Right lobe of liver (tissue), 6 donors: ENCODE measurements around the gene PEX16. TPM values are rescaled to one million over a fixed set of nuclear protein-coding genes. Genes with fewer than 3 reads are reported as not detected.

Source experiments
- ATAC-seq, 4 donors: fragments of 200-7000 bp; cut with Tn5 transposase; one replicate each; pipeline ENCODE4 v1.9.1; 2020; ENCODE audit warnings: mild to moderate bottlenecking in 4 of 4, moderate library complexity in 4 of 4
- DNase-seq, 3 donors: peaks; one replicate each; pipeline ENCODE4 v3.0.0-alpha.2; 2020
- H3K27ac ChIP-seq, 3 donors: fragments of 200-600 bp; one replicate each; pipeline ENCODE4 v1.8.0; 2022
- H3K27me3 ChIP-seq, 2 donors: fragments of 200-600 bp; one replicate each; pipeline ENCODE4 v1.8.0; 2022
- H3K36me3 ChIP-seq, 4 donors: fragments of 200-600 bp; sonication (generic) in 1 of 4; one replicate each; pipeline versions ENCODE4 v1.5.1 to v1.8.0; 2017 to 2022; ENCODE audit warnings: control low read depth in 1 of 4
- H3K4me1 ChIP-seq, 4 donors: fragments of 200-600 bp; sonication (generic) in 1 of 4; one replicate each; pipeline versions ENCODE4 v1.5.1 to v1.8.0; 2017 to 2022; ENCODE audit warnings: control low read depth in 1 of 4
- H3K4me3 ChIP-seq, 3 donors: fragments of 200-600 bp; one replicate each; pipeline ENCODE4 v1.8.0; 2022
- H3K9me3 ChIP-seq, 4 donors: fragments of 200-600 bp; sonication (generic) in 1 of 4; one replicate each; pipeline versions ENCODE4 v1.5.1 to v1.8.0; 2017 to 2022; ENCODE audit warnings: control low read depth in 1 of 4
- POLR2A ChIP-seq: fragments of 450-650 bp; IDR thresholded peaks from one replicate; pipeline ENCODE4 v1.6.1; 2017; ENCODE audit warnings: antibody characterized with exemption, mild to moderate bottlenecking
- WGBS: methylation state at CpG from one replicate; pipeline ENCODE4 v1.1.6; 2018; ENCODE audit warnings: low coverage, low lambda C conversion rate; ENCODE audit not compliant: insufficient coverage; ENCODE audit errors: missing lambda C conversion rate; 5-methylcytosine and 5-hydroxymethylcytosine counted together
- intact Hi-C, 2 donors: fragments of 100-400 bp; cut with DNase I; formaldehyde crosslinking; loops; one replicate each; pipeline versions ENCODE4 v1.11.2 to v1.14.1; 2022
- total RNA-seq, 6 experiments: library from RNA; depleted of rRNA in 2 of 6; stranded (reverse); fragments of >200 nt in 2 of 6; fragmentation: NEBNext Ultra II Directional in 3 of 6; extraction: Animal tissue kit (Norgen Biotek cat#: 25700) in 3 of 6; gene quantifications; one replicate each; pipeline versions ENCODE4 v1.1.0 to v1.2.4, GENCODE V29; 2016 to 2023
- TF ChIP-seq, protein P1 (sequence below), 4 donors: fragments of 200-600 bp in 3 of 4; fragments of 450-650 bp in 1 of 4; IDR thresholded peaks; one replicate each; pipeline versions ENCODE4 v1.5.1 to v1.8.0; 2016 to 2022; ENCODE audit warnings: antibody characterized with exemption in 4 of 4, mild to moderate bottlenecking in 2 of 4
- donor health status: DM: no; HTN: yes; CAD: no.
- donor health status: DM: no; HTN: no; CAD: no.
- donor health status: DM: no; HTN: no; CAD: no.
- donor health status: DM: no; HTN: yes; CAD: no.
- donor health status: DM: no; HTN: yes; CAD: no.

Gene PEX16
- total RNA-seq, 6 experiments from 2014 or later = 17.9 to 36.7 (median 32.4) TPM

DNA sequence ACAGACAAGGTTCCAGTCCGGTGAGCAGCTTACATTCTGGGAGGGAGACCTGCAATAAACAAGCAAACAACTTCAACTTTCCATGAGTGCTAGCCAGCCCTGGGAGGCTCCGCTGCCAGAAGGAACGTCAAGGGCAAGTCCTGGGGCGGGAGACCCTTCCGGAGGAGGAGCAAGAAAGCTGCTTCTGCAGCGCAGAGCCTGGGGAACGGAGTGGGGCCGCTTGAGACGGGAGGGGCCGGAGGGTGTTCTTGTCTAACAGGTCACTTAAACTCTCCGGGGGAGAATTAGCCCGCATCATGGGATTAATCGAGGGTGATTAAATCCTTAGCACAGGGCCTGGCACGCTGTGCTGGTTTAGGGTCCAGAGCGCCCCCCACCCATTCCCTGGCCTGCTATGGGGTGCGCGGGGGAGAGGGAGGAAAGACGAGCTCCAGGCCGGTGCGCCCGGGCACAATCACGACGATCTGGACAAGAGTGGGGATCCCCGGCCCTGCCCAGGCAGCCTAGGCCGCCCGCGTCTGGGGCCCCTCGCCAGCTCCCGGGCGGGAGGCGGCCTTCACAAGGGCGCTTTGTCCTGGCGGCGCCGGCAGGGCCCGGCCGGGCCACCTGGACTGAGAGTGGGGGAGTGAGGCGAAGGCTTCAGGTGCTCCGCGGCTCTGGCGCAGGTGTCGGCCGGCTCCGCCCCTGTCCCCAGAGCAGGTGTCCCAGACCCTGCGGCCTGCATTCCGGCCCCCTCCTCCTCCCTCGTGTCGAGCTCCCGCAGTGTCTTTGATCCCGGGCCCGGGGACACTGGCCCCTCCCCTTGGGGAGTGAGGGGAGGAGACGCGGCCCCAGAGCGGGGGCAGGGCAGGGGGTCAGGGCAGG, 4.1 kb upstream of the PEX16 start:
- no peaks in the 10 kb centered on the region for H3K36me3 ChIP-seq
- H3K27me3 ChIP-seq = no peaks in the 10 kb centered on the region
- ATAC-seq (peak; percentile 2 to 55 (median 16)), DNase-seq (peak; percentile 20 to 75 (median 66))
- TF ChIP-seq, protein P1, sequence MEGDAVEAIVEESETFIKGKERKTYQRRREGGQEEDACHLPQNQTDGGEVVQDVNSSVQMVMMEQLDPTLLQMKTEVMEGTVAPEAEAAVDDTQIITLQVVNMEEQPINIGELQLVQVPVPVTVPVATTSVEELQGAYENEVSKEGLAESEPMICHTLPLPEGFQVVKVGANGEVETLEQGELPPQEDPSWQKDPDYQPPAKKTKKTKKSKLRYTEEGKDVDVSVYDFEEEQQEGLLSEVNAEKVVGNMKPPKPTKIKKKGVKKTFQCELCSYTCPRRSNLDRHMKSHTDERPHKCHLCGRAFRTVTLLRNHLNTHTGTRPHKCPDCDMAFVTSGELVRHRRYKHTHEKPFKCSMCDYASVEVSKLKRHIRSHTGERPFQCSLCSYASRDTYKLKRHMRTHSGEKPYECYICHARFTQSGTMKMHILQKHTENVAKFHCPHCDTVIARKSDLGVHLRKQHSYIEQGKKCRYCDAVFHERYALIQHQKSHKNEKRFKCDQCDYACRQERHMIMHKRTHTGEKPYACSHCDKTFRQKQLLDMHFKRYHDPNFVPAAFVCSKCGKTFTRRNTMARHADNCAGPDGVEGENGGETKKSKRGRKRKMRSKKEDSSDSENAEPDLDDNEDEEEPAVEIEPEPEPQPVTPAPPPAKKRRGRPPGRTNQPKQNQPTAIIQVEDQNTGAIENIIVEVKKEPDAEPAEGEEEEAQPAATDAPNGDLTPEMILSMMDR (IDR thresholded peaks at IDR 0.05) = no peak
- H3K9me3 ChIP-seq = no peaks in the 10 kb centered on the region
- H3K27ac ChIP-seq = no peak overlapping the region
- WGBS = 7% methylated on average over 6 of the region's 54 CpGs
- H3K4me3 ChIP-seq = peak overlapping the region; percentile 32 to 54 (median 53)
- H3K4me1 ChIP-seq = peaks cover 0 to 15% (median 2%) of the 10 kb centered on the region in 4 donors
- intact Hi-C loops = no loop called here

- Histone ChIP-seq H3K9me3 (no peaks in the 10 kb centered on the region), H3K36me3 (no peaks in the 10 kb centered on the region), H3K27me3 (no peaks in the 10 kb centered on the region), H3K4me1 (peaks cover 0 to 25% (median 6%) of the 10 kb centered on the region in 4 donors), H3K4me3 (no peak overlapping the region), H3K27ac (no peak overlapping the region)
- no peak for ATAC-seq
- no peak for DNase-seq
- 85% methylated on average over 4 of the region's 6 CpGs for WGBS
- TF ChIP-seq, protein P1 (IDR thresholded peaks at IDR 0.05) = no peak
- TF ChIP-seq POLR2A = no peak
- intact Hi-C loops = no loop called here
These were observed 3.1 kb upstream of the PEX16 start for GRCh38 chr11:45920531-45921477.

- peaks cover 0 to 26% (median 6%) of the 10 kb centered on the region in 4 donors for H3K4me1 ChIP-seq
- no peaks in the 10 kb centered on the region for H3K27me3 ChIP-seq
- intact Hi-C loops = no loop called here
- TF ChIP-seq POLR2A = no peak
- TF ChIP-seq, protein P1 (IDR thresholded peaks at IDR 0.05) = no peak
- DNase-seq = peak in 2 of 3 donors; percentile 9 to 25
- no peaks in the 10 kb centered on the region for H3K9me3 ChIP-seq
- no peak for ATAC-seq
- peaks cover 0 to 6% (median 0%) of the 10 kb centered on the region in 4 donors for H3K36me3 ChIP-seq
- no peak overlapping the region for H3K27ac ChIP-seq
- 98% methylated on average over 7 of the region's 13 CpGs for WGBS
- H3K4me3 ChIP-seq = no peak overlapping the region
These were observed 2.3 kb upstream of the PEX16 start for GRCh38 chr11:45919806-45920530.
